Measurements from ENCODE around the gene MTFMT.
"Not testable (repeated sequence)": the region's sequence is repeated elsewhere in the genome, so short reads cannot be mapped to it uniquely, and the experiment has no call there.

The MTFMT gene

DNA sequence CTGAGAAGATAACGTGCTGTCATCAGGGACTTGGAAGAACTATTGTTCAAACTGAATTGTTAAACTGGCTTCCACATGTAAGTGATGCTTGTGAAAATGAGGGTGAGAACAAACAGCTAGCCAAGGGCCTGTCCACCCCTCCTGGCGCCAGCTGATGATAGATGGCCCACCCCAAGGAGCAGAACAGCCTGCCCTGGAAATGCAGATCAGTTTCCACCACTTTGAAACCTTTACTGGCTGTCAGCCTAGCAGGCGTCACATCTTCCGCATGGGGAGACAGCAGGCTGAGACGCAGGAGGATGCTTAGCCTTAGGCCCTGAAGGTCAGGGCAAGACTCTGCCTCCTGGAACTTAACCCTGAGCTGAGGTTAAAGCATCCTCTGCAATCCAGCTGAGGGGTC is 9.4 kb upstream of the MTFMT start:
- no peak for DNase-seq (ENCODE audit: low read depth)

- DNase-seq (ENCODE audit: low read depth), result no peak
Observed at GRCh38 chr15:65038428-65038827, 9.0 kb upstream of the MTFMT start.

DNA sequence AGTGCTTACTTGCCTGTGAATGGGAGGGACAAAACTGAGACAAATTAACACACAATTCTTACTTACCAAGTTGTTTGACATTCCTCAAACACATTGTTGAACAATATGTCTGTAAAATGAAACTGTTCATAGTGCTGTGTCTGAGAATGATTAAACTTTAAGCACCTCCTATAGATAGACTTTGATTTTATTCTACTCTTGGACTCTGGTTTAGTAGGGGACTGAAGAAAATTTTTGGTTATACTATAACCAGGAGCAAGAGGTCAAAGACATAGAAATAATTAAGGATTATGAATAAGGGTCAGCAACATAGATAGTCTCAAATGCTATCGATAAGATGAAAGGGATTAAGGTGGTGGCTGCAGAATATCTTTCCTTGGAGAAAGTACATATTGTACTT is 7.9 kb upstream of the MTFMT start:
- DNase-seq (ENCODE audit: low read depth), result no peak

GRCh38 chr15:65034719-65035118 is 5.3 kb upstream of the MTFMT start:
- no peak for DNase-seq (ENCODE audit: low read depth)

DNA sequence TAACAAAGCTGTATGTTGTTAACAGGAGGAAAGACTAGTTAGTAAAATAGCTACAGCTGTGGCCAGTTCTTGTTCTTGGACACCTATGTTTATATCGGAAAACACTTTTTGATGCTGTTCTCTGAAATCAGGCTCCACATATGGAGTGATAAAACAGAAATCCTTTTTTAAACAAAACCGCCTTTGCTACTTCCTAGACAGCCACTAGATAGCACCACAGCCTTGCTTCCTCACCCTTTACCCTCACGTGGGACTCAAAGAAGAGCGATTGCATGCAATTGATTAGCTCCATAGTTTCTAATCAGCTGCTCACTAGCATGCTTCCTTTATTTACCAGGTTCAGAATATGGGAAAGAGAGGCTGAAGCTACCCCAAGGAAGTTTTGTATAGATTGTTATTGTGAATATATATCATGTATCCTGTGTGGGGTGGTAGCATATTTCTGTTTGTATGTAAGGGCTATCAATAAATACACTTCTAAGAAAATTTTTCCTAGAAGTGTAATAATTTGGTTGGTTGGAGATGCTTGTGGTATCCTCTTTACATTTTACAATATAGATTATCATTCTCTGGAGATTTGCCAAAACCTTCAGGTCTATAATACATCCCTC is 4.3 kb upstream of the MTFMT start:
- DNase-seq (ENCODE audit: low read depth), result no peak

- DNase-seq (ENCODE audit: low read depth), result no peak
Observed at GRCh38 chr15:65032801-65033537, 3.5 kb upstream of the MTFMT start.

- no peak for DNase-seq (ENCODE audit: low read depth)
Observed at GRCh38 chr15:65029736-65030208, 333 bp upstream of the MTFMT start.

DNA sequence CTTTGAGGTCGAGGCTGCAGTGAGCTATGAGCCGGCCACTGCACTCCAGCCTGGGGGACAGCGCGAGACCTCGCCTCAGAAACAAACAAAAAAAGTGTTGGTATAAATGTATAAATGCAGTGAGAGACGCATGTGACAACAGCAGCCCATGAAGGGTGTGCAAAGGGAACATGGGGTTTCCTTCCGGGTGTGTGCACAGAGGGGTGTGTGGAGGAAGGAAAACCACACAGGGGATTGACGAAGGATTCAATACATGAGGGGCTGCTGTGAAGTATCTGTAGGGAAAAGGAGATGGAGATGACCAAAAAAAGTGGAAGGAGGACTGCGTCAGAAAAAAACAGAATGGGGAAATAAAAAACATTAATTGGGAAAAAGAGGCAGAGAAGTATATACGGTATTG is 1.1 kb downstream of the MTFMT start:
- DNase-seq (ENCODE audit: low read depth), result no peak

DNA sequence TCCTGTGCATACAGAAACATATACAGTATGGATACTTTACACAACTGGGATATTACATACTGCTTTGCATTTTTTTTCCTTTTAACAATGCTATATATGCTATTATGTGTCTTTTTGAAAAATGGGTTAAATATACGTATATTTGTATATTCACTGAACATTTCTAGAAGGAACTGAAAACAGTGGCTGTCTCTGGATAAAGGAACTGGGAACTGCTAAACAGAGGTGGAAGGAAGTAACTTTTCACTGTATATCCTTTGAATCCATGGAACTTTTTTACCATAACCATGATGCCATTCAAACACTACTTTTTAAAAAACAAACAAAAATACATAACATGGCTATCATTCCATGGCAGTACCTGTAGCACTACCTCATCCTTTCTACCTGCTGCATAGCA is 1.8 kb downstream of the MTFMT start:
- DNase-seq (ENCODE audit: low read depth), result no peak

DNA sequence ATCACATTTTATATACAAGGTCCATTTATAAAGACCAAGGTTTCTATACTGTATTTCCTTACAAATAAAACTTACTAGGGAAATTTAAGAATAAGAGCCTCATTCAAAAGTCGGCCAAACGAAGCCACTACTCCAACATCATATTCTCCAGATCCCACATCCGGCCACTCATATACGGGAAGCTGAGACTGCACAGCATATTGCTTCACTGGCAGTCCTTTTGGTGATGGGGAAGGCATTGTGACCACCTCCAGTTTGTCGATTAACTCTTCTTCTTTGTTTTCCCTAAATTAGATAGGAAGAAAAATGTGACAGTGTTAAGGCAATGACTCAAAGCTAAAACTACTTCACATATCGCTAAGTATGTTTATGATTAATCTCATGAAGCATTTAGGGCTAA is 2.7 kb downstream of the MTFMT start:
- DNase-seq (ENCODE audit: low read depth), result no peak

DNA sequence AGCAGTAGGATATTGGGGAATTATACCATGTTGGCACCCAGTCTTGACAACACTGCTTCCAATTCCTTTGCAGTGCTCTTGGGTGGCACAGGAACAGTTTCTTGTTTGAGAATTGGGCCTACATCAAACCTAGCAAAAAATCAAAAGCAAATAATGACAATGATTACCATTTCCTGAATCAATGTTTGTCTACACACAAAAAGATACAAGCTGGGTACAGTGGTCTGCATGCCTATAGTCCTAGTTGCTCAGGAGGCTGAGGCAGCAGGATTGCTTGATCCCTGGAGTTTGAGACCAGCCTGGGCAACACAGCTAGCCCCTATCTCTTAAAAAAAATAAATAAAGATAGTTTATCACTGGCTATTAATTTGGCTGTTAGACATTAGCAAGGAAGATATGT is 8.0 kb downstream of the MTFMT start:
- DNase-seq (ENCODE audit: low read depth), result no peak

DNA sequence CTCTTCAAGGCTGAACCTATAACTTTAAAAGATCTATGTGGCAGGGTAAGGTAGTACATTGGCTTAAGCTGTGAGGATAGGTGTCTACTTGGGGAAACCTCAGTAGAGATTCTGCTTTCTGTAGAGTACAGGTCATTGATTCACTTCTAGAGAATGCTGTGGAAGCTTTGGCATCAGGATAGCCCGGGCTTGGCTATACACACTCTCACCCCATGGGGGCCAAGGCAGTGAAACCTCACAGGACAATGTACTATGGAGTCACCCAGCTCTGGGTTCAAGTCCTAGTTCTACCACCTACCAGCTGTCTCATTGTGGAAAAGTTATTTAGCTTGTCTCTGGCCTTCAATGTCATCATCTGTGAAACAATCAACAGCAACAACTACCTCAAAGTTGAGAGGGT is 9.0 kb downstream of the MTFMT start:
- no peak for DNase-seq (ENCODE audit: low read depth)

DNA sequence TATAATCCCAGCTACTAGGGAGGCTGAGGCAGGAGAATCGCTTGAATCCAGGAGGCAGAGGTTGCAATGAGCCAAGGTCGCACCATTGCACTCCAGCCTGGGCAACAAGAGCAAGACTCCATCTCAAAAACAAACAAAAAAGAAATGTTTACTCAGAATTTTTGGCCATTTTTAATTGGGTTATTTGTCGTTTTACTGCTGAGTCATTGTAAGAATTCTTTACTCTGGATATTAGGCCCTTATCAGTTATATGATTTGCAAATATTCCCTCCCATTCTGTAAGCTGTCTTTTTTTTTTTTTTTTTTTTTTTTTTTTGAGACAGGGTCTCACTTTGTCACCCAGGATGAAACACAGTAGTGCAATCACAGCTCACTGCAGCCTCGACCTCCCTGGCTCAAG is 18.2 kb downstream of the MTFMT start:
- DNase-seq (ENCODE audit: low read depth), result not testable (repeated sequence)

- DNase-seq (ENCODE audit: low read depth), result no peak
Observed at GRCh38 chr15:65008983-65009382, 20.5 kb downstream of the MTFMT start.

GRCh38 chr15:65006876-65007275 is 22.6 kb downstream of the MTFMT start:
- DNase-seq (ENCODE audit: low read depth), result no peak

DNA sequence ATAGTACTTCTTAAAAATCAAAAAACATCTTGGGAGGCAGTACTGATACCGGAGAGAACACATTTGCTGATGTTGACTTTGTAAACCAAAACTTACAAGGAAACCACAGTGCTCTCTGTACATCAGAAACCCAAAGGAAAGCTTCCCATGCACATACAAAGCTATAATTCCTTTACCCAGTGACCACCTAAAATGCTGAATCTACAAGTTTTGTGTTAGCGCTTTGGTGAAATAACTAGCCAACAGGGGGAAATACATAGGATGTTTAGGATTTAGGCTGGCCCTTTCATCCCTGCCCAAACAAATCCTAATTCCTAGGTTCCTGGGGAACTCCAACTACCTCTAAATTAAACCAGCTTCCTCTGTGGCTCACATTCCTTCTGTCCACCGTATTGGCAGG is 24.4 kb downstream of the MTFMT start:
- no peak for DNase-seq (ENCODE audit: low read depth)

DNA sequence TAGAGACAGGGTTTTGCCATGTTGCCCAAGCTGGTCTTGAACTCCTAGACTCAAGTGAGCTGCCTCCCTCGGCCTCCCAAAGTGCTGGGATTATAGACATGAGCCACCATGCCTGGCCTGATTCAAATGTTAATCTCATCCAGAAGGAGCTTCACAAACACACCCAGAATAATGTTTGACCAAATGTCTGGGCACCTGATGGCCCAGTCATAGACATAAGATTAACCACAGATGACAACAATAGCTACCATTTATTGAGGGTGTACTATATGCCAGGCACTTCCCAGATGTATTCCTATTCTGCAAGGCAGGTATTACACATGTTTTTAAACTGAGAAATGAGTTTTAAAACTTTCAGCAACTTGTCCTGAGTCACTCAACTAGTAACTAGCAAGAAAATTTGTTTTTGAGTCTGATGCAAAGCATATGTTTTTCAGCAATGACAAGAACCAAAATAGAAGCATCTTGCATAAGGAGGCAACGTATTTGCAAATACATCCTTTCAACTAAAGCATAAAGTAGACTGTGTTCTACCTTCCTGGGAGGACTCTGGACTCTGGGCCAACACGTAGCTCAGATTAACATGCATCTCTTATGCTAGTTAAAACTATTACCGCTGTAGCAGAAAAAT is 31.6 kb downstream of the MTFMT start:
- peak; percentile 19 for DNase-seq (ENCODE audit: low read depth)

DNA sequence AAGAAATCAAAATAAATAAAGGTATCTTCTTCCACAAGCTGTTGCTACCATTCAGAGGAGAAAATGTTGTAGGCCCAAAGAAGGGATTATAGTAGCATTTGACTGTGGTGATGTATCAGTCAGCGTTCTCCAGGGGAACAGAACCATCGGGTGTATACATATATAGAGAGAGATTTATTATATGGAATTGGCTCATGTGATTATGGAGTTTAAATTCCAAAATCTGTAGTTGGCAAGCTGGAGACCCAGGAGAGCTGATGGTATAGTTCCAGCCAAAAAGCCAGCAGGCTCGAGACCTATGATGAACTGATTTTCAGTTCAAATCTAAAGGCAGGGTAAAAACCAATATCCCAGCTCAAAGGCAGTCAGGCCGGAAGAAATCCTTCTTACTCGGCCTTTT is 32.4 kb downstream of the MTFMT start:
- DNase-seq (ENCODE audit: low read depth), result no peak

DNA sequence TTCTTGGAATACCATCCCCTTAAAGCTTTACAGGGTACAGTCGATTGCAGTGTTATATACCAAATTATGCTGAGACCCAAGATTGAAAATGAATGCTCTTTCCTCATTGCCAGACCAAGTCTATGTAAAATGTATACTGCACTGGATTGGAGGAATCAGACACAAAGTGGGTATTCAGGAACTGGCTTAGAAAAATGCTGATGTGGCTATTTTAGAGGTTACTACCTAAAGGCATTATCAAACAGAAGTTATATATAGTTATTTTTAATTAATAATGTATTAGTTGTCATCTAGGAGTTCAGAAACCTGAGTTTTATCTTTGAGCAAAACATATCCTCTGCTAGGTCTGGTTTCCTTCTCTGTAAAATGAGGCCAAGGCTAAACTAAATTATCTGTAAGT is 36.1 kb downstream of the MTFMT start:
- no peak for DNase-seq (ENCODE audit: low read depth)

DNA sequence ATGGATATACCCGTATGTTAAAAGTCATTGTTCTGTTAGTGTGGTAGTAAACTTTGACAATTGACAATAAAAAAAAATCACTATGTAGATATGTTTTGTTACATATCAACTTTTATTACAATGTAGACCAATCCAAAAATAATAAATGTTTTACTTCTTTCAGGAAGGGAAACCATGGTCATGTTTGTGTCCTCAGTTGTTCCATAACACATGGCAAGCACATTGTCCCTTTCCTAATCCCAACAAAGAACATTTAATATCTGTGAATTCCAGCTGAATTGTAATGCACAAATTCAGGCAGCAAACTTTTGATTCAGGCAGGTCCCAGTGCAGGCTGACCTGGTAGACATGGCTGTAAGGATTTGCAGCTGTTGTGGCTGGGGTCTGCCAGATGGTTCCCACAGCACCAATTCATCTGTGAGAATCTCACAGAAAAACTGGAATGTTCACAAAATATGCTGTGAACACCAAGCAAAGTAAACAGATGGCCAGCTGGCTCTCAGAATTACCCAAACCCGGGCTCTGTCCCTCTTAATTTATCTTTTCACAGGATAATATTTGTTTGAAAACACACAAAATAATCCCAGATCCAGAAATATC is 37.8 kb downstream of the MTFMT start:
- no peak for DNase-seq (ENCODE audit: low read depth)

DNA sequence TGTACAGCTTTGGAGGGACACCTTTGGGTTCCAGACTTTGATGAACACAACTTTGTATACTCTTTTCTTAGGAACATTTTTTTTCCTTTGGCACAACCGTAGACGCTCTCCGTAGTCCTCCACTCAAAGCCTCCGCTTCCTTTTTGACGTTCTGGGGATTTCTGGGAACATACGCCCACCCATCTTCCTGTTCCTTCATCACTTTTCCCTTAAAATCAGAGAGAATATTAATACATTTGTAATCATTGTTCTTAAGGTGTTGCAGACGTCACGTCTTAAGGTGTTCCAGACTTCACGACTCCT is 39.3 kb downstream of the MTFMT start:
- no peak for DNase-seq (ENCODE audit: low read depth)

DNA sequence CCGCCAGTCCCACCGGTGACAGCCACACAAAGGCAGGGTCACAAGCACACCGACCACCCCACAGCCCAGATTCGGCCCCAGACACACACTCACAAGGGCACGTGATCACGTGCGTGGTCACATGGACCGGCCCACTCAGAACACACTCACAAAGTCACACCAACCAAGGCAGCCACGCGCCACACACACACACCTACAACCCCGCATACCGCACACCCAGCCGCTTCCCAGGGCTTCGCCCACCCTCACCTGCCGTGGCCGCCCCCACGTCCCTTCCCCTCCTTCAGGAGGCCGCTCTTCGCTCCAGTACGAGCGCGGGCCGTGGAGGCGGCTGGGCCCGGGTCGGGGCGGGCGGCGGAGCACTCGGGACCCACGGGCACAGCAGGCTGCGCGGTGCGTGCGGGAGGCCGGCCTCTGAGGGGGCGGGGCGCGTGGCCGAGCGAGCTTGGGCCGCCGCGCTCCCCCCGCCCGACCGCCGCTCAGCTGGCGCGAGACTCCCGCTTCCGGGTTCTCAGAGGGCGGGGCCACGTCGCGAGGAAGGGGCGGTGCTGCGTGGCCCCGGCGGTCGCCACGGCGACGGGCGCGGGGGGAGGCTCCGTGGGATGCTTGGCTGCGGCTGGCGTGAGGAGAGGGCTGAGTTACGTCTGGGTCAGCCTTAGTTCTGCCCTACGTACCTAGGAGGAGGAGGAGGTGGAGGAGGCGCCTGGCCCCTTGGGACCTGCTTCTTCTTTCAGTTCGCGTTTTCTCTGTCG is 39.8 kb downstream of the MTFMT start, which contains the start of gene SPG21:
TSS of gene SPG21 (minus strand) at position 499 of the 752 bp plus-strand sequence. CDS start 6,345 bp downstream, outside the sequence.
- DNase-seq (ENCODE audit: low read depth), result peak; percentile 48

Data from GM04503 (cell line).